ENCODE results near the gene MAOB. TPM values are rescaled to one million over a fixed set of nuclear protein-coding genes. Genes with fewer than 3 reads are reported as not detected.

The MAOB gene
- total RNA-seq, 2 donors from 2014 or later = 0.46 to 0.73 TPM

- no peak overlapping the region for H3K27ac ChIP-seq (ENCODE audit: low read depth, low read length)
- Mint-ChIP-seq H3K27ac (no peak overlapping the region), H3K4me3 (no peak overlapping the region), H3K4me1 (no peaks in the 10 kb centered on the region), H3K27me3 (ENCODE audit: insufficient read depth) (peaks cover 2% of the 10 kb centered on the region), H3K36me3 (ENCODE audit: low read depth) (no peaks in the 10 kb centered on the region), H3K9me3 (peaks cover 42% of the 10 kb centered on the region)
- H3K36me3 ChIP-seq (ENCODE audit: control insufficient read depth, insufficient read depth, low read length) = no peaks in the 10 kb centered on the region
- no peak for DNase-seq
- no peaks in the 10 kb centered on the region for H3K27me3 ChIP-seq (ENCODE audit: control insufficient read depth, insufficient read depth, low read length, poor library complexity, severe bottlenecking)
- WGBS, 2 experiments (ENCODE audit: insufficient coverage in 1 of 2, insufficient read length in 1 of 2) = 71 to 88% methylated on average over 1 of the region's 1 CpG
- H3K9me3 ChIP-seq (ENCODE audit: control insufficient read depth, low read length) = no peaks in the 10 kb centered on the region
- H3K4me1 ChIP-seq (ENCODE audit: control insufficient read depth, insufficient read depth, low read length) = no peaks in the 10 kb centered on the region
- no peak overlapping the region for H3K4me3 ChIP-seq (ENCODE audit: low read length)
- no peak overlapping the region for H3K9ac ChIP-seq (ENCODE audit: extremely low read depth, low read length, poor library complexity, severe bottlenecking)
- TF ChIP-seq, protein P1, sequence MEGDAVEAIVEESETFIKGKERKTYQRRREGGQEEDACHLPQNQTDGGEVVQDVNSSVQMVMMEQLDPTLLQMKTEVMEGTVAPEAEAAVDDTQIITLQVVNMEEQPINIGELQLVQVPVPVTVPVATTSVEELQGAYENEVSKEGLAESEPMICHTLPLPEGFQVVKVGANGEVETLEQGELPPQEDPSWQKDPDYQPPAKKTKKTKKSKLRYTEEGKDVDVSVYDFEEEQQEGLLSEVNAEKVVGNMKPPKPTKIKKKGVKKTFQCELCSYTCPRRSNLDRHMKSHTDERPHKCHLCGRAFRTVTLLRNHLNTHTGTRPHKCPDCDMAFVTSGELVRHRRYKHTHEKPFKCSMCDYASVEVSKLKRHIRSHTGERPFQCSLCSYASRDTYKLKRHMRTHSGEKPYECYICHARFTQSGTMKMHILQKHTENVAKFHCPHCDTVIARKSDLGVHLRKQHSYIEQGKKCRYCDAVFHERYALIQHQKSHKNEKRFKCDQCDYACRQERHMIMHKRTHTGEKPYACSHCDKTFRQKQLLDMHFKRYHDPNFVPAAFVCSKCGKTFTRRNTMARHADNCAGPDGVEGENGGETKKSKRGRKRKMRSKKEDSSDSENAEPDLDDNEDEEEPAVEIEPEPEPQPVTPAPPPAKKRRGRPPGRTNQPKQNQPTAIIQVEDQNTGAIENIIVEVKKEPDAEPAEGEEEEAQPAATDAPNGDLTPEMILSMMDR (conservative IDR thresholded peaks at IDR 0.05) = no peak
Observed at GRCh38 chrX:43720961-43721360, 161.3 kb downstream of the MAOB start.

DNA sequence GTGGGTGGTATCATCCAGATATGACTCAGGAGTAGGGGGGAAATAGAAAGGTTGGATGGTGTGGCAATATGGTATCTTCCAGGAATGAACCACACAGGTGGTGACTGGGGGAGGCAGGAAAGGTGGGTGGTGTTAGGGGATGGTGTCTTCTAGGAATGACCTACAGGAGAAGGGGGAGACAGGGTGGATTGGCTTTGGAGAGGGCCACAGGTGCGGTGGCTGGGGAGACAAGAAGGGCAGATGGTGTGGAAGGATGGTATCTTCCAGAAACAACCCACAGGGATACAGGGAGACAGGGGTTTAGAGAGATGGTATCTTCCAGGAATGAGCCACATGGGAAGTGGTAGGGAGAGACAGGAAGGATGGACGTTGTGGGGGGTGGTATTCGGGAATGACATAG, 162.2 kb downstream of the MAOB start:
- TF ChIP-seq, protein P1 (conservative IDR thresholded peaks at IDR 0.05) = no peak
- H3K4me3 Mint-ChIP-seq = no peak overlapping the region
- Histone ChIP-seq H3K27ac (ENCODE audit: low read depth, low read length) (no peak overlapping the region), H3K4me1 (ENCODE audit: control insufficient read depth, insufficient read depth, low read length) (no peaks in the 10 kb centered on the region), H3K4me3 (ENCODE audit: low read length) (no peak overlapping the region), H3K27me3 (ENCODE audit: control insufficient read depth, insufficient read depth, low read length, poor library complexity, severe bottlenecking) (no peaks in the 10 kb centered on the region), H3K36me3 (ENCODE audit: control insufficient read depth, insufficient read depth, low read length) (no peaks in the 10 kb centered on the region), H3K9ac (ENCODE audit: extremely low read depth, low read length, poor library complexity, severe bottlenecking) (no peak overlapping the region), H3K9me3 (ENCODE audit: control insufficient read depth, low read length) (no peaks in the 10 kb centered on the region)
- H3K27me3 Mint-ChIP-seq (ENCODE audit: insufficient read depth) = peaks cover 2% of the 10 kb centered on the region
- no peak for DNase-seq
- no peaks in the 10 kb centered on the region for H3K4me1 Mint-ChIP-seq
- WGBS, 2 experiments (ENCODE audit: insufficient coverage in 1 of 2, insufficient read length in 1 of 2) = 96% methylated on average over 3 of the region's 3 CpGs; no CpG with 5 or more reads in 1 of the 2 experiments
- no peak overlapping the region for H3K27ac Mint-ChIP-seq
- peaks cover 35% of the 10 kb centered on the region for H3K9me3 Mint-ChIP-seq
- no peaks in the 10 kb centered on the region for H3K36me3 Mint-ChIP-seq (ENCODE audit: low read depth)

DNA sequence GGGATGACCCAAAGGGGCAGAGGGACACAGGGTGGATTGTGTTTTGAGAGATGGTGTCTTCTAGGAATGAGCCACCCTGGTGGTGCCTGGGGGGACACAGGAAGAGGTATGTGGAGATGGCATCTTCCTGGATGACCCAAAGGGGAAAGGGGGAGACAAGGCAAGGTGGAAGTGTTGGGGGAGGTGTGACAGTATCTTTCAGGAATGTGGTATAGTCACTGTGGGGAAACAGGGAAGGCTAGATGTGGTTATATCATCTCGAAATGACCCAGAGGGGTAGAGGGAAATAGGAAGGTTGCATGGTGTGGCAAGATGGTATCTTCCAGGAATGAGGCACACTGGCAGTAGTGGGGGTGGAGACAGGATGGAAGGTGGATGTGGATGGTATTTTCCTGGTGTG, 163.3 kb downstream of the MAOB start:
- no peak overlapping the region for H3K9ac ChIP-seq (ENCODE audit: extremely low read depth, low read length, poor library complexity, severe bottlenecking)
- no peaks in the 10 kb centered on the region for H3K27me3 ChIP-seq (ENCODE audit: control insufficient read depth, insufficient read depth, low read length, poor library complexity, severe bottlenecking)
- no peaks in the 10 kb centered on the region for H3K9me3 ChIP-seq (ENCODE audit: control insufficient read depth, low read length)
- H3K36me3 Mint-ChIP-seq (ENCODE audit: low read depth) = no peaks in the 10 kb centered on the region
- no peaks in the 10 kb centered on the region for H3K36me3 ChIP-seq (ENCODE audit: control insufficient read depth, insufficient read depth, low read length)
- no peaks in the 10 kb centered on the region for H3K27me3 Mint-ChIP-seq (ENCODE audit: insufficient read depth)
- peaks cover 24% of the 10 kb centered on the region for H3K9me3 Mint-ChIP-seq
- 67% methylated on average over 1 of the region's 1 CpG; no CpG with 5 or more reads in 1 of the 2 experiments for WGBS, 2 experiments (ENCODE audit: insufficient coverage in 1 of 2, insufficient read length in 1 of 2)
- no peak overlapping the region for H3K27ac ChIP-seq (ENCODE audit: low read depth, low read length)
- TF ChIP-seq, protein P1 (conservative IDR thresholded peaks at IDR 0.05) = no peak
- no peaks in the 10 kb centered on the region for H3K4me1 ChIP-seq (ENCODE audit: control insufficient read depth, insufficient read depth, low read length)
- no peak overlapping the region for H3K27ac Mint-ChIP-seq
- no peak overlapping the region for H3K4me3 Mint-ChIP-seq
- no peak overlapping the region for H3K4me3 ChIP-seq (ENCODE audit: low read length)
- DNase-seq = no peak
- no peaks in the 10 kb centered on the region for H3K4me1 Mint-ChIP-seq
